Activated CD8-positive, alpha-beta memory T cell treated with anti-CD3 and anti-CD28 coated beads, Interleukin-2, amount 50 U/mL, for 1 hour (primary cell): ENCODE data around the gene CSMD2.
"Not testable (repeated sequence)": the region's sequence is repeated elsewhere in the genome, so short reads cannot be mapped to it uniquely, and the experiment has no call there.

Experiments used
- DNase-seq: peaks from one replicate; pipeline ENCODE4 v3.0.0-alpha.2; 2020; ENCODE audit errors: extremely low read depth

Gene CSMD2

DNA sequence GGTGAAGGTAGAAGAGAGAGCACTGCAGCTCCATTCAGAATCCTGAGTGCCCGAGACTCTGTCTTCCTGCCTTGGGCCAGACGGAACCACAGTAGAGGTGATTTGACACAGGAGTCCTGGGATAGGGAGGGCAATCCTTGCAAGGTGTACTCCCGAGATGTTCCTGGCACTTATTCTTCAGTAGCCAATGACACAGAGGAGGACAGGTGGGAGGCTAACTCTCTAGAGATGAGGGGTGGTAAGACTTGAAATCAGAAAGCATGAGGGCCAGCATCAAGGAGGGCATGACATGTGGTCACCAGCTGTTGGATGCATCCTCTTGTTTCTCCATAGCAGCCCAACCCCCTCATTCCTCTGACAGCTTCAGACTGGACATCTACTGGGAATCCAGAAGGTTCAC lies 56.3 kb downstream of the CSMD2 start:
- no peak for DNase-seq

DNA sequence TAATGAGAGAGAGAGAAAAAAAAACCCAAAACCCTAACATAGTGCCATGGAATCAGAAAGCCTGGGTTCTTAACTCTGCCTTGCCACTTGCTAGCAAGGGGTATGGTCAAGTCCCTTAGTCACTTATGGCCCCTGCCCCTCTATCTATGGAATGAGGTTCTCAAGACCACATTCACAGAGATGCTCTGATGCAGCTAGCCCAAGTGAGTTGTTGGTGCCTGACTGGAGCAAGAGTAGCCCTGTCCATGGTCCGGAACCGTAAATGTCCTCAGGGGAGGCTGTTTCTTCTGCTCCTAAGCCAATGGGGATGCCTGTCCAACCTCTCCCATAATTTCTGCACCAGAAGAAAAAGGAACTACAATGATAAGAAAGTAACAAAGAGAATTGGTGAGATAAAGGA lies 56.8 kb downstream of the CSMD2 start:
- DNase-seq = no peak

DNA sequence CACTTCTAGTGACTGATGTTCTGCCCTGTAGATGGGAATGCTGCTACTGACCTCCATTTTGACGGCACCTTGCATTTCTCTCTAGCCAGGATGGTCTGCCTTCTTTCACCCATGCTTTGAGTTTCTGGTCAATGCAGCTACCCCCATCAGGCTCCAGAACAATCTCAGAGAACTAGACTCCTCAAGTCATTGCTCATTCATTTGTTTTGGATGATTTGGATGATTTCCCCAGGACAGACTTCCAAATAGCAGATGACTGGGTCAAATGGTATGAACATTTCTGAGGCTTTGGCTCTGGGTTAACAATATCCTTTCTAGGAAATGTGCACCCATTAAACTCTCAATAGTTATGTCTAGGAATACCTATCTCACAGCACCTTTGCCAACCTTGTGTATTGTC lies 63.9 kb downstream of the CSMD2 start:
- DNase-seq = no peak

DNA sequence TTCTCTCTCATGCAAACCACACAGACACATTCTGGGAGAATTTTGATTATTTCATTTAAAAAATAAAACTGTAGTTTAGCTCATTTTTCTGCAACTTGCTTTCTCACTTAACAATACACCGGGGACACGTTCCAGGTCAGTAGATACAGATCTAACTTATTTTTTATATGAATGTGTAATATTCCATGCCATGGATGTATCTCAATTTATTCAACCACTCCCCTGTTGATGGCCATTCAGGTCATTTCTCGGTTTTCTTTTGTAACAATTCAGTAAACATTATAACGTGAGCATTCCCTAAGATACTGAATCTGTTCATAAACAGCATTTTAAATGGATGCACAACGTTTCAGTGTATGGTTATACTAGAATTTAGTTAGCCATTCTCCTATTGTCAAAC lies 64.7 kb downstream of the CSMD2 start:
- no peak for DNase-seq

DNA sequence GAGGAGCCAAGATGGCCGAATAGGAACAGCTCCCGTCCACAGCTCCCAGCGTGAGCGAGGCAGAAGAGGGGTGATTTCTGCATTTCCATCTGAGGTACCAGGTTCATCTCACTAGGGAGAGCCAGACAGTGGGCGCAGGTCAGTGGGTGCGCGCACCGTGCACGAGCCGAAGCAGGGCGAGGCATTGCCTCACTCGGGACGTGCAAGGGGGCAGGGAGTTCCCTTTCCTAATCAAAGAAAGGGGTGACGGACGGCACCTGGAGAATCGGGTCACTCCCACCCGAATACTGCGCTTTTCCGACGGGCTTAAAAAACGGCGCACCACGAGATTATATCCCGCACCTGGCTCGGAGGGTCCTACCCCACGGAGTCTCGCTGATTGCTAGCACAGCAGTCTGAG lies 72.6 kb downstream of the CSMD2 start:
- not testable (repeated sequence) for DNase-seq

DNA sequence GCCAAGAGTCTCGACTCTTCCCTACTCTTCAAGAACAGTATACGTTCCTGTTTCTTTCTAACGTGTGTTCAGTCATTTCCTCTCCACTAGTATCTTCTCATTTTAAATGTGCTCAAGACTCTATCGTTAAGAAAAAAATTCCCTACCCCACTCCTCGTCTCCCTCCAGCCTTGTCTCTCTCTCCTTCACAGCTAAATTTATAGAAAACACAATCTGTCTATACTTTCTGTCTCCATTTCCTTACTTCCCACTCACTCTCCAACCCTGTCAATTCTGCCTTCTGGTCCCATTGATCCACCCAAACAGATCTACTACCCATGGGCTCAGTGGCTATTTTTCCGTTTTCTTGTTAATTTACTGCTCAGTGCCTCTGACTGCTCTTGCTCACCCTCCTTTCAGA lies 75.3 kb downstream of the CSMD2 start:
- no peak for DNase-seq

DNA sequence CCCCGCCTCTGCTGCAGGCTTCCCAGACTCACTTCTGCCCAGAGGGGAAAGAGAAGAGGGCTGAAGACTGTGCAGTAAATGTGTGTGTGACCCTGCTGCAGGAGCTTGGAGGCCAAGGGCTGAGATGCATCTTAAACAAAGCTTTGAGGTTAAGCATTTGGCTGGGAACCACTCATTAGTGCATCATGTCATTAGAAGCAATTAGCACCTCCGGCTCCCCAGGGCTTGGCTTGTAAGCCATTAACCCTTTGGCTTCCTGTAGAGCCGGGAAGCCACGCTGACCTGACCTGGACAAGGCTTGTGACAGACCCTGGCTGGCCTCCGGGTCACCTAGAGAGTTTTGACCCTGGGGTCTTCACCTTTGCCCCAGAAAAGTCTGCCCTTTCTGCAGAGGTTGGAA lies 77.0 kb downstream of the CSMD2 start:
- no peak for DNase-seq

DNA sequence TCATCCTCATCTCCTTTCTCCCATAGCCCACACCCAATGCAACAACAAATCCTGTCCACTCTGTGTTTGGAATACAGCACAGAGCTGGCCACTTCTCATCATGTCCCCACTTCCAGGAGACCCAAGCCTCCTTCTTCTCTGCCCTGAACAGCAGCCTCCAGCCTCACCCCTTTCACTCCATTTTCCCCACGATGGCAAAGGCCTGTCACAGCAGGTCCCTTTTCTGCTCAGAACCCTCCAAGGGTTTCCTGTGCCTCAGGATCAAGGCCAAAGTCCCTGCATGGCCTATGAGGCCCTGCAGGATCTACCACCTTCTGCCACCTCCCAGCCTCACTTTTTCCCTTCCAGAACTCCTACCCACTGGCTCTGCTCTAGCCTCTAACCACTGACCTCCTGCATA lies 78.5 kb downstream of the CSMD2 start:
- DNase-seq = no peak

DNA sequence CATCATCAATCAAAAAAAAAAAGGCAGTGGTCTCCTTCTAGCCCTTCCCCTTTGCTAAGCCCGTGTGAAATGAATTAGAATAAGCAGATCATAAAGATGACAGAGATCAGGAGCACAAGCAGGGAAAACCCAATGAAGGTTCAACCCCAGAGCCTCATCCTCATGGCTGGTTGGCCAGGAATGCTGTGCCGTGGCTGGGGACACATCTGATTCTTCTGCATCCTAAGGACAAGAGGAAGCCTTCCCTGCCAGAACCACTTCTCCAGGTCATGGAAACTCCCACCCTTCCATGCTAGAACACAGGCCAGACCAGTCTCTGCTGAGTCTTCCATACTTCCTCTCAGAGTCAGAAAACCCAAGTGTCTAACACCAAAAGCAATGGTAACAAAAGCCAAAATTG lies 81.1 kb downstream of the CSMD2 start:
- no peak for DNase-seq

DNA sequence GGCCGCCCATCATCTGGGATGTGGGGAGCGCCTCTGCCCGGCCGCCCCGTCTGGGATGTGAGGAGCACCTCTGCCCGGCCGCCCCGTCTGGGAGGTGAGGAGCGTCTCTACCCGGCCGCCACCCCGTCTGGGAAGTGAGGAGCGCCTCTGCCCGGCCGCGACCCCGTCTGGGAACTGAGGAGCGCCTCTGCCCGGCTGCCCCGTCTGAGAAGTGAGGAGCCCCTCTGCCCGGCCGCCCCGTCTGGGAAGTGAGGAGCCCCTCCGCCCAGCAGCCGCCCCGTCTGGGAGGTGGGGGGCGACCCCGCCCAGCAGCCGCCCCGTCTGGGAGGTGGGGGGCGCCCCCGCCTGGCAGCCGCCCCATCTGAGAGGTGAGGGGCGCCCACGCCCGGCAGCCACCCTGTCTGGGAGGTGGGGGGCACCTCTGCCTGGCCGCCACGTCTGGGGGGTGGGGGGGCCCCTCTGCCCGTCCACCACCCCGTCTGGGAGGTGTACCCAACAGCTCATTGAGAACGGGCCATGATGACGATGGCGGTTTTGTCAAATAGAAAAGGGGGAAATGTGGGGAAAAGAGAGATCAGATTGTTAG lies 82.9 kb downstream of the CSMD2 start:
- not testable (repeated sequence) for DNase-seq

DNA sequence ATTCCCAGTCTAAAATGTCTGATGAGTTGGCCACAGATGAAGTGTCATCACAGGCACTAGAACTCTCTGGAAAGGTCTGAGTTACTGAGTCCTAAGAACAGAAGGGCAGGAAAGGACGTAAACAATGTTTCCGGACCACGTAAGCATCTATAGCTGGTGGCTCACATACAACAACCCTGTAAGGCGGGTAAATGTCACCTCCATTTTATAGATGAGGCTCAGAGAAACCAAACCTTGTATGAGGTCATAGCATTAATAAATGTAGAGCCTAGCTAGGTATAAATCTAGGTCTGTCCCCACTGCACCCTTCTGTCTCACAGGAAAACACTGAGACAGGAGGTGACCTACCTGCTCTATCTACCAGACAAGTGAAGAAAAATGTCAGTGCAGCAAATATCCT lies 86.6 kb downstream of the CSMD2 start:
- DNase-seq = no peak

DNA sequence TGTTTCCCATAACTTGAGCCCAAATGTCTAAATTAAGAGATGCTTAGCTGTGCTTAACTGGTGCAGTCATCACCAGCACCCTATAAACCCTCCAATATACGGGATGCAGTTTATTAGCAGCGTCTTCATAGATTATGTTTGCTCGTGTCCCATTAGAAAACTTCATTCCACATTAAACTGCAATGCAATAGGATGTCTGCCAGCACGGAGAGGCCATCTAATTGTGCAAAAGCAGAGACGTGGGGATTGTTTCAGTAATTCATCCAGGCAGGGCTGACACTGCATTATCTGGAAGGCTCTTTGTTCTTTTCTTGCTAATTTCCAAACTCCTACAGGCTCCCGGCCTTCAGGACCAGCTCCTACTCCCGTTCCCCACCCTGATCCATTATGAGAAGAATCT lies 89.5 kb downstream of the CSMD2 start:
- DNase-seq = no peak

DNA sequence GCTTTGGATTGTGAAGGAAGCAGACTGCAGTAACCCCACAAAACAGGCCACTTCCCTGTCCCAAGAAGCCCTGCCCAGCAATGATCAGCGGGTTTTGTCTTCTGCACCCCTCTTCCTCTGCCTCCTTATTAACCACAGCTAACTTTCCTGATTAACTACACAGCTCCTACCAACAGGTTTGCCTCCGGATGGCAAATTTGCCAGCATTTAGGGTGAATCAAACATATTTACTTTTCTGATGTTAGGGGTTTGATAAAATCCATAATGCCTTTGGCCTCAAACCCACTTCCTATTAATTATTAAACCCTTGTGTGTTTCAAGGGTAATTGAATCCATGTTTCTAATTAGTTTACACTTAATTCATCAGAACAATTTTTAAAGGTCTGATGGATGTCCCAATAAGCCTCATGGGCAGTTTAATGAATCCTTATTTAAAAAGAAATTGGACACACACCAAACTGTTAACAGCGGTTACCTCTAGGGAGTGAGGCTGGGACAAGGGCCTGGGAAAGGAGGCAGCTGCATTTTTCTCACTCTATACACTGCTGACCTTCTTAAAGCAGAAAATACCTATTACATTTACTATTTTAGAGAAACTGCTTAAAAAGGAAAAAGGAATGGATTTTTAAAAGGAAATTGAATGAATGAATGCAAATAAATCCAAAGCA lies 91.9 kb downstream of the CSMD2 start:
- DNase-seq = no peak

DNA sequence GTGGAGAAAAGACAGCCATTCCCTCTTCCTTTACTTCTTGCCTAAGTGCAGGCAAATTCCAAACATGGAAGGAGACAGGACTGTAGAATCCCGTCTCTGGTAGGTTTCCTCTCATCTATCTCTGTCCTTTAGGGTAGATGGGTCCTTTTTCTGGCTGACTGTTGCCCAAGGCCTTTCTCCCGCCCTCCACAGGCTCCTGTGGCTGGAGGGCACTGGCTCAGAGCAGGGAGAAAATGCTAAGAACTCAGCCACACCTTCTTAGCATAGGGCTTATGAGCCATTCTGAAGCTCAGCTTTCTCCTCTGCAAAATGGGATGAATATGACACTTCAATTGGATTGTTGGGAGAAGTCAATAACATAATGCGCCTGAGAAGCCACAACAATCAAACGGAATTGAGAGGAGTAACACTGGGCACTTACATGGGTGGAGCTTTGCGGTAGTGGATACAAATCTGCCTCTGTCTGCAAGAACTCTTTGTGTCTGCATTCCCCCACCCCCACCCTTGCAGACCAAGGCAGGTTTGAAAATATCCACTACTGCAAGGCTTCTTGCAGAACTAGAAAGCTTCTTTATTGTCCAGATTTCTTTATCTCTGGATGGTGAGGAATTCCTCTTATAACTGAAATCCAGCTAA lies 94.7 kb downstream of the CSMD2 start:
- DNase-seq = no peak

DNA sequence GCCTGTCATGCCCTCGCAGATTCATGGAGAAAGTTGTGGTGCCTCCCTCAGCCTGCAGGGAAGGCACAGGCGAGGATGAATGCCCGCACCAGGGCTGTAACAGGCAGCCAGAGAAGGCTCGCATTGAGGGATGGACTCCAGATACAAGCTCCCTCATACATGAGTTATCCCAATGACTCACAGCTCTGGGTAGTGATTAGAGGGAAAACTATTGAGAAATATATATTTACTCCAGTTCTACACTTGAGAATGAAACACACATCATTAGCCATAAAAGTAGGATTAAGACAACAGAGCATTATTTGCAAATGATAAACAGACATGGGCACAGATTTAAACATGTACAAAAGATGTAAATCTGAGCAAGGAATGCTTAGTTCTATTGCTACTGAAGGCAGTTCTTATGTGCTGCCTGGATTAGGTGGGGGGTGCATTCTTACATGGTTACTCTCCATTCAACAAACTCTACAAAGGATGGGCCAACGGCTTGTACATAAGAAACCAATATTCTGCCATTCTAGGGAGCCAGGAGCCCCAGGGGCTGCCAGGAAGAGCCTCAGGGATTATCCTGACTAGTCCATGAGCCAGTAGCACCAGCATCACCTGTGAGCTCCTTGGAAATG lies 97.9 kb downstream of the CSMD2 start:
- DNase-seq = no peak

DNA sequence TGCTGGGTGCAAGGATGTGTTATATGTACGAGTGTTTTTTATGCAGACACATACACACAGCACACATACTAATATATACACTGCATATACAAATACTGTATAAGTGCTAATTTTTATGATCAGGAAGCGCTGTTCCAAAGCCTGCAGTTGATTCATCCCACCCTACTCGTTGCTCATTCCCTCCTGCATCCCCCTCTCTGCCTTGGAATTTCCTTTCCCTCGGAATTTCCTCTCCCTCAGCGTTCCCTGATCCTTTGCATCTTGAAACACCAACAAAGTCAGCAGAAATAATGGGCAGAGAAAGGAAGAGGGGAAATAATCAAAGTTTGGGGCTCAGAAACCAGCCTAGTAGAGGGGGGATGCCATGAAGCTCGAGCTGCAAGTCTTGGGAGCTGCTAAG lies 98.9 kb downstream of the CSMD2 start:
- no peak for DNase-seq

DNA sequence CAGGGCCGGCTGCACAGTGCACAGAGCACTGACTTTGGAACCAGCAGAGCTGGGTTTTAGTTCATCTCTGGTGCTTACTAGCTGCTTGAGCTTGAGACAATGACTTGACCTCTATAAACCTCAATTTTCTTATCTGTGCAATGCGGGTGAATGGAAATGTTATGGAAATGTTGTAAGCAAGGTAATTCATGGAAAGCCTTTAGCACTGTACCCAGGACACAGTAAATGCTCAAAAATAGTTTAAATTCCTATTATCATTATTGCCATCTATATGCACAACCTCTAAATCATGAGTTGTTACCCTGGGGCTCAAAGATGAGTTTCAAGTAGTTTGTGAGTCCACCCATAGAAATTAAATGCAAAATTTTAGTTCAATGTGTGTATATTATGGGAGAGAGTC lies 99.5 kb downstream of the CSMD2 start:
- no peak for DNase-seq

DNA sequence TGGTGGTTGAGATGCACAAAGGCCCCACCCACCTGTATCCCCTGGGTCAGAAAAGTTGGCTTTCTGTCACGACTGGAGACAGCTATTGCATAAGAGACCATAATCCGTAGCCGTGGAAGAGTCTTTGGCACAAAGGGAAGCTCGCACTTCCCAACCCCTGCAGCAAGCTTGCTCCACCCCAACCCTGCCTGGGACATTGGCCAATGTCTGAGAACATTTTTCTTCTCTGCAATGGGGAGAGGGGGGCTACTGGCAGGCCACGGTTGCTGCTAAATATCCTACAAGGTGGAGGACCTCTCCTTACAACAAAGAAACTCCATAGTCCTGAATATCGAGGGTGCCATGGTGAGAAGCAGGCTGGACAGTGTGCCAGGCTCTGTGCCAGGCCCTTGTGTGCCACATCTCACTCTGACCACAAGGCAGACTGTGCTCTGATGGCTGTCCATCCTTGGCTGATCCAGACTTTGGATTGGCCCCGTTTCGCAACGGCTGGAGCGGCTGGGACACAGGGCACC lies 104.1 kb downstream of the CSMD2 start:
- no peak for DNase-seq

DNA sequence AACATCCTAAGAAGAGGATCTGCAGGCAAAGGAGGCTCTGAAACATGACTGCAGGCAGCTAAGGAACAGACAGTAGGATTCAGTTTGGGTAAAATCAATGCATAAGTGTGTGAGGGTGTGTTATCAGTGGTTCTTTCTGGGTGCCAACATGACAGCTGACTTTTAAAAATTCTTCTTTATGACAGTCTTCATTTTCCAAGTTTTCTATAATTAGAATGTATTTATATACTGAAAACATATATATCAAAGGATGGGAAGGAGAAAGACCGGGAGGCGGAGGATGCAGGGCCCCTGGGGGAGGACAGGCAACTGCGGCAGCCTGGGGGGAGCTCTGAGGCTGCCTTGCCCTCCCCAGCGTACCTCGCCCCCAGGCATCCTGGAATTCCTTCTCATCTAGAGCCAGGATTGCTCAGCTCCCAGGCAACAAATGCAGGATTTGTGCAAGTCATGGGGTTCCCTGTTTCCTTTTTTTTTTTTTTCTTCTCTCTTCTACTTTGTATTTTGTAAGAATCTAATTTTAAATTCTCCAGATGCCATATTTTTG lies 104.8 kb downstream of the CSMD2 start:
- no peak for DNase-seq

DNA sequence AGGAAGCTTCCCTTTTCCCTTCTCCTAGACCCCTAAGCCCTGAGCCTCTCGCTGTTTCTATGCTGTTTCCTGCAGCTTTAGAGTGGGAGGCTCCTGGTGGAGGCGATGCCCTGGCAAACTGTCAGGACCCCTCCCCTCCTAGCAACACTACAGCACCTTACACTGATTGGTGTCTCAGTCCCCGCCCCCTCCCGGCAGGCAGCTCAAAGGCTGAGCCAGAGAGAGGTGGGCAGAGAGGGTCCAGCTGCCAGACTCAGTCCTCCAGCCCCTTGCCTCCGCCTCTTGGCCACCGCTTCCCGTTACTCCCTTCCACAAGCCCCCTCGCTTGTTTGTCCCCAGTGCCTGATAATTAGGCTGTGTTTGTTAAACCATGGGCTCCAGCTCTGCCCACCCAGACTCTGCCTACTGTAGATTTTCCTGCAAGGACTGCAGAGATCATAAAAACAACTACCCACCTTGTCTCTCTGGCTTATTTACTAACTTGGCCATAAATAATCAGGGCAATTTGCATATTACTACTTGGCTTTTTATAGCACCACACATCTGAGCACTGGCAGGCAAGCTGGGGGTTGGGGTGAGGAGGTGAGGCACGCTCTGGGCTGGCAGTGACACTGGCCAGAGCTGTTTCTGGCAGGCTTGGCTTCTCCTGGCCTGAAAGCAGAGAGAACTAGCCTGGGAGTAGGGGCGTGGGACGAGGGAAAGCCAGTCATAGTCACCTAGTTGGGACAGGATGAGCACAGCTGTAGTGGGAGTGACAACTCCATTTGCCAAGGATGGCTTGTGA lies 107.5 kb downstream of the CSMD2 start:
- DNase-seq = no peak

DNA sequence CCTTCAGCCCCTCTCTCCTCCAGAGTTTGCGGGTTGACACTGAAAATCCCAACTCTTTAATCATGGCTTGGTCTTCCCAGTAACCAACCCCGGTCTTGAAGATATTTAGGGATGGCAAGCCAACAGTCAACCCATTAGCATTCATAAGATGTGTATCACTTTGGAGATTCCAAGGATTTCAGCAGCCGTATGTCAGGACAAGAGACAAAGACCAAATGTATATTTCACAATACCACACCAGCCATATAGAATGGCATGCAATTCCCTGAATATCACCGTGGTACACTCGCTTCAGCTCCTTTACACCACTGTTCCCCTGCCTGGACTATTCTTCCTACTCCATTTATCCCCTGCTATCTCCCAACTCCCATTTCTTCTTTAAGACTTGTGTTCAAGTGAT lies 109.2 kb downstream of the CSMD2 start:
- no peak for DNase-seq

DNA sequence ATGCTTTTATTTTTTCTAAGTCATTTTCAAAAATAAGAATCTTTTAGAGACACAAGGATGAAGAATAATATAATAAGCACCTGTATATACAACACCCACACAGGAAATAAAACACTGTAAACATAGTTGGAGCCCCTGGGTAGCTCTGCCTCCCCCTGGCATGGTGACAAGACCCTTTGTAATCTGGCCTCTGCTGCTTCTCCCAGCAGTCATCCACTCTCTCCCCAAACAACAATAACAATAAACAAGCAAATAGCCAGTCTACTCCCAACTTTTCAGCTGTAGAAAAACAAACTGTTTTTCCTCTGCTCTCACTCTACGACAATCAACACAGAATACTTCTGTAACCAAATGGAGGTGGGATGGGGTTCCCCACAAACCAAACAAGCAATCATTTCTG lies 110.1 kb downstream of the CSMD2 start:
- no peak for DNase-seq
